GM18519 (cell line): ENCODE data around the gene SKAP1.
"Not testable (repeated sequence)": the region's sequence is repeated elsewhere in the genome, so short reads cannot be mapped to it uniquely, and the experiment has no call there.

ENCODE experiments used
- ATAC-seq: cut with Tn5 transposase; IDR thresholded peaks from one replicate; pipeline ENCODE4 v1.9.1; 2021; ENCODE audit warnings: mild to moderate bottlenecking, moderate library complexity; ENCODE audit not compliant: unreplicated experiment, low FRiP score

SKAP1 gene

GRCh38 chr17:48451489-48451888 is 21.5 kb upstream of the SKAP1 start:
- no peak for ATAC-seq

GRCh38 chr17:48449335-48449734 is 19.3 kb upstream of the SKAP1 start:
- ATAC-seq, result not testable (repeated sequence)

DNA sequence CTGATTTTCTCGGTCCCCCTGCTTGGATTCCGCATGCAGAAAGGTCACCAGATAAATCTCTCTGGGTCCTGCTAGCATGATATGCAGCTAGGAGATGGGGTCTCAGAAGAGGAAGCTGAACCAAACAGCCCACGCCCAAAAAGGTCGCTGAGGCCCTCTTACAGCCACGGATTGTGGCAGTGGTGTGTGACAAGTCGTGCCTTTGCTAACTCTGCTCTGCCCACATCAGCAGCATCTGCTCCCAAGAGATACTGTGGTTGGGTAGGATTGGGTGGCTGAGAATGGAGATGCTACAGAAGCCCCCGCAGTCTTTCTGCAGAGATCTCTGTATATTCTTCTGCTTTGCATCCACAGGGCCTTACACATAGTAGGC is 15.2 kb upstream of the SKAP1 start:
- ATAC-seq, result no peak

DNA sequence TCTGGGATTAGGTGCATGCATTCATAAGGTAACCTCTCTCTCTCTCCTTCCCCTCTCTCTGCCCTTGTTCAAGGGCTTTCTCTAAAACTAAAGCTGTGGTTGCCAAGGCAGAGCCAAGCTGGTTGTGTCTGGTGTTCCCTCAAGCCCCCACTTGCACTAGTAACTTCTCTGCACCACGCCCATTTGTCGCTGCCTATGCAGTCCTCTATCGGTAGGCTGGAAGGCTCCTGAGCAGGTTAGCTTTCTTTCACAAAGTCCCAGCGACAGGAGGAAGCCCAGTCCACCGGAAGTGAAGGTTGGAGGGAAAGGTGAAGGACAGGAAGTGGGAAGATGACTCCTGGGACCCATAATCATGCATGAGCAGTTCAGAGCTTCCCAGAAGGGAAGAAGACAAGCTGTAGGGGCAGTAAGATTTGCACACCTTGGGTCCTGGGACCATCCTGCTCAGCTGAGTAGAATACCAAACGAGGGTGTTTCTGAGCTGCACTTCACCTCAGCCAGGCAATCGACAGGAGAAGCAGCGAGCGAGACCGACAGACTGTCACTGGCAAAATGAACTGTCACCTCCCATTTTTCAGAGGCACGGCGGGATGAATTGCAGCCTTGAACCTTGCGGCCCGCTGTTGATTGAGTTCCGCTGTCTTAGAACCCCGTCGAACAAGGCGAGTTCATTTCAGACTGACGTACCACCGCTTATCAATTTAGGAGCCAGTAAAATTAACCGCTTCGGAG is 14.7 kb upstream of the SKAP1 start:
- ATAC-seq, result no peak

DNA sequence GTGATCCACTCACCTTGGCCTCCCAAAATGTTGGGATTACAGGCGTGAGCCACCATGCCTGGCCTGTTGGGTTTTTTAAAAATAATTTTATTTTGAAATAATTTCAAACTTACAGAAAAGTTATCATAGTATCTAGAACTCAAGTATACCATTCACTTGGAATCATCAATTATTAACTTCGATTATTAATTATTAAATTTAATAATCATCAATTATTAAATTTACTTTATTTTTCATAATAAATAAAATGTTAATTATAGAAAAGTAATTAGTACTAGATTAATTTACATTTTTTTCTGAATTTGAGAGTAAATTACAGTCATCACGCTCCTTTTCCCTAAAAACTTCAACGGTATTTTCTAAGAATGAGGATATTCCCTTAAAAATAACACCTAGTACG is 13.7 kb upstream of the SKAP1 start:
- no peak for ATAC-seq

GRCh38 chr17:48442819-48443218 is 12.8 kb upstream of the SKAP1 start:
- ATAC-seq, result no peak

DNA sequence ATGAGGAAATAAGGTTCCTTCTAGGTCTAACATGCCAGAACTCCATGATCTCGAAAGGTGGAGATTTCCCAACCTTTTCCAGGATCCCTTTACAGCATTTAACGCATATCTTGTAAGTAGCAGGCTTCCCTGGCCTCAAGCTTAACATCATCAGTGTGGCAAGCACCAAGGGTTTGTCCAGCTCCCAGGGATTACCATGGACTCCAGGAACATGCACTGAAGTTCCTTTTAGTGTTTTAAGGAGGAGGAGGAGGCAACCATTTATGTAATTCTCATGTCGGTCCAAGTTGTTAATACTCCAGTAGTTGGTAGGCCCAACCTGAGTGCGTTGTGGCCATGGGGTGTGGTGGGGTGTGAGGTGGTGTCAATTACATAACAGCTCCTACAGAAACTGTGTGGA is 11.8 kb upstream of the SKAP1 start:
- no peak for ATAC-seq

- ATAC-seq, result peak; percentile 63
Measured at GRCh38 chr17:48441231-48441711, 11.3 kb upstream of the SKAP1 start.

- ATAC-seq, result no peak
Measured at GRCh38 chr17:48440669-48441068, 10.7 kb upstream of the SKAP1 start.

GRCh38 chr17:48439875-48440505 is 10.0 kb upstream of the SKAP1 start:
- no peak for ATAC-seq

DNA sequence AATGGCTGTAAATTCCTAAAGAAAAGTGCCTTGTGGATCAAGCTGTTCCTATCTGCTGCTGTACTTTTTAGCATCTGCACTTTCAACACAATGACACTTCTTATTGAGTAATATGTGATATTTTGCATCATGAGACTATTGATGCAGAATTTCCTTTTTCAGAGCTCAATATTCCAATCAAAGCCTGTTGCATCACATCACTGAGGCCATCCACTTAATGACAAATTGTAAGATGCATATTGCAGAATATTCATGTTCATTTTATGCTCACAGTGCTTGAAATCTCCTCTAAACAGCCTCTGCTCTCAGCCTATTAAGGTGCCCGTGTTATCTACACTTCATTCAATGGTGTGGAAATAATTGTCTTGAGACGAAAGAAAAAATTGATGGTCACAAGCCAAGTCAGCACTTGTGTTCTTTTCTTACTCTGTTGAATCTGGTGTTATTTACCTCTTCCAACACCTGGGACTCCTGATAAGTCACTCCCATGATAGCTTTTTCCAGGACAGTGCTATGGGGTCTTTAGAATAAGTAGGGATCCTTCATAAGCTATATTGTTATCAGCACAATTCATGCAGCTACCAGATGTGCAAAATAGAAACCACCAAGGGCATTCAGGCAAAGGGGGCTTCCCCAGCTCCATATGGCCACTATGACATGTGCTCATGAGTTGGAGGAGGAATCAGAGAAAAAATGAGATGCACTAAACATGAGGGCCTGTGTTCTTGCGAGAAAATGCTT is 9.3 kb upstream of the SKAP1 start:
- ATAC-seq, result no peak

GRCh38 chr17:48438516-48439061 is 8.6 kb upstream of the SKAP1 start:
- ATAC-seq, result no peak

- no peak for ATAC-seq
Measured at GRCh38 chr17:48433896-48434295, 3.9 kb upstream of the SKAP1 start.

DNA sequence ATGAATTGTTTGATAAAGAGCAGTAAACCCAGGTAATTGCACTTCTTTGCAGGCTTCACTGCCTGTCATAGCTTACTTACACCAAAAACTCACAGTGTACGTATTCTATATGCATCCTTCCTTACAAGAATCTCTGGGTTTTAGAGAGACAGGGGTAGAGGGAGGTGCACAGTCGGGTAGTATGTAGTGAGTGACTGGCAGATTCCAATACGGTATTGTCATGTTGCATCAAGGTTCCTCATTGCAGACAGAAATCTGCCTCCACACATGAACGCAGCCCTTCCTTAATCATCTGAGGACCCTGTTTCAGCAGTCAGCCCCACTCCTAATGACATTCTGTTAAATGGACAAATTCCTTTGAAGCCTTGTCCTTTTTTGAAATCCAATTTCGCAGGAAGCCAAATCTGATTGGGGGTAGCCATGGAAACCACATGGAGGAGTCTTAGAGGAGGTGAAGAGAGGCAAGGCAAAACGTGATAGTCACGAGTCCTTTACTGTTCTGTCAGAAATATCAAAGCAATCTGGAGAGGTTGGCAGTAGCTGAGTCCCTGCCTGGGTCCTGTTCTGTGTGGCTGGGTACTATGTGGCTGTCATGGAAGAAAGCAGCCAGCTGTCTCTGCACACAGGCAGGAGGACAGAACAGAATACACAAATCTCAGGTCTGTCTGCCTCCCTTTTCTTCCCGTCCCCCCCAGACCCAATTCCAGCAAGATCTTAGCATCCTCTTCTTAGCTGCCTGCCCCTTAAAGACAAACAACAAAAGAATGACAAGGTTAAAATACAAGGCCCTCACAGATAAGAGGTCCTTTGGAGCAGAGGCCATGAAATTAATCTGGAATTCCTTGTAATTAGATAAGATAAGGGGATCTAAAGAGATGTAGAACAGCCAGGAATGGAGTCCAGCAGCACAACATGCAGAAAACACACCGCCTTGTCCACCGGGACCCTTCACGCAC is 3.1 kb upstream of the SKAP1 start:
- ATAC-seq, result no peak

DNA sequence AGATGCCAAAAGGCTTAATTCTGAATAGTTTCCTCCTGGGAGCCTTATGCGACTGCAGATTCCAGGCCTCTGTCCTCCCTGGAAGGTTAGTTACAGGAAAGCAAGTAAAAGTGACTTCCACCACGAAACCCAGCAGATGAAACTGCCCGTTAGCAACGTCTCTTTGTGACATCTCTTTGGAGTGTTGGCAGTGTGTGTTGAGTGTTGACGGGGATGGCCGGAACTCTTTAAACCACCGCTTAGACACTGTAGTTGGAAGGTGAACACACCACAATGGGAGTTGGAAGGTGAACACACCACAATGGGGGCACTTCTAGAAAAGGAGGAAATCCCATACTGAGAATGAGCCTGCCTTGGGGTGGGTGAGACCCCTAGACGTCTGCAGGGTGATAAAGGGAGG is 858 bp downstream of the SKAP1 start:
- no peak for ATAC-seq

DNA sequence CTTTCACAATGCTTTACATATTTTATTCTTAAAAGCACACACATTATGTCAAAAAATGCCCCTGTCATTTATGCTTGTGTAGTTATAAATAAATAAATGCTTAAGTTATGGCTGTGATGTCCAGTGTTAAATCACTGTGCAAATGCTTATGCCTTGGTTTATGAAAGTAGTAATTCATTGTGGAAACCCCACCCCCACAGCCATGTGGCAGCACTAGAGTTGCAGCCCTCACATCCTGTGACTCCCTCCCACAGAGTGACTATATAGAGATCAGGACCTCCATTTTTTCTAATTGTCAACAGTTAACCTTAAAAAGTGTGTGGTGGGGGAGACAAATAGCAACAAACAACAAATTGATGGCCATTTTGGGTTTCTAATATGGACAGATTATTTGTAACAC is 2.4 kb downstream of the SKAP1 start:
- ATAC-seq, result peak; percentile 53

GRCh38 chr17:48426761-48427500 is 3.1 kb downstream of the SKAP1 start:
- ATAC-seq, result no peak

DNA sequence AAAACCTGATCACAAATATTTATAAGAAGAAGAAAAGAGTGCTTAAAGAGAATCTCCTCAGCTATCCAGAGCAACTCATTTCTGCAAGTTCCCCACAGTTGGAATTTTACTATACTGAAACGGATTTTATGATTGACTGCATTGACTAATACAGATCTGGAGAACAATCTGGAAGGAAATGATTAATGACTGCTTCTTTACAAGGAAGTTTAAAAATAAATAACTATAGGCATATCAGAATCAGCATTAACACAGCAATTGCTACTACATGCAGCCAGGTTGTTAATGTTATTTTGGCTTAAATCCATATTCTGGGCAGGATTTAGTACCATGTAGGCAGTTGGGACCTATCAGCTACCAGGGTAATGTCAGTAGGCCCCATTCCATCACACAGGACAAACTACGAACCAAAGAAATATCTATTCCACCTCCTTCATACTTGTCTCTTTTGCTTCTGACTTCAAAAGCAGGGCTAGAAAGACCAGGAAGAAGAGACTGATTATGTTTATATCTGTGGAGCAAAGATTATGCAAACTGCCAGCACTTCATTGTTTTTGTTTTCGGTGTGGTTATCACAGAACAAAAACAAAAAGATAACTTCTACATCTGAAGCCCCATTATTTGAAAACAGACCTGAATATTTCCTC is 3.9 kb downstream of the SKAP1 start:
- ATAC-seq, result no peak

GRCh38 chr17:48422060-48422459 is 8.0 kb downstream of the SKAP1 start:
- ATAC-seq, result not testable (repeated sequence)
